Stimulated activated CD4-positive, alpha-beta T cell treated with anti-CD3 and anti-CD28 coated beads, Interleukin-4, amount 100 ng/mL, for 1 hour (primary cell): ENCODE data around the gene ACOT13.
"Not testable (repeated sequence)": the region's sequence is repeated elsewhere in the genome, so short reads cannot be mapped to it uniquely, and the experiment has no call there.

ENCODE experiments used
- DNase-seq: peaks from one replicate; pipeline ENCODE4 v3.0.0-alpha.2; 2020

Gene ACOT13

GRCh38 chr6:24731456-24732134, 64.7 kb downstream of the ACOT13 start:
- DNase-seq: not testable (repeated sequence)

DNA sequence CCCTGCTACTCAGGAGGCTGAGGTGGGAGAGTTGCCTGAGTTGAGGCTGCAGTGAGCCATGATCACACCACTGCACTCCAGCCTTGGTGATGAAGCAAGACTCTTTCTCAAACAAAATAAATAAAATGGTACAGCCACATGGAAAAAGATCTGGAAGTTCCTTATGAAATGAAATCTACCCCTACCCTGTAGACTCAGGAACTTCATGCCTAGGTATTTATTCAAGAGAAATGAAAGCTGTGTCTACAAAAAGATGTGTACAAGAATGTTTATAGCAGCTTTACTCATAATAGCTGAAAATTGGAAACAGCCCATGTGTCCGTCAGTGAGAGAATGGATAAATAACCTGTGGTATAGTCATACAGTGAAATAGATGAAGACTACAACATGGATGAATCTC, 67.3 kb downstream of the ACOT13 start:
- DNase-seq: no peak

- not testable (repeated sequence) for DNase-seq
Measured at GRCh38 chr6:24734710-24735109, 67.8 kb downstream of the ACOT13 start.

GRCh38 chr6:24738741-24739140, 71.9 kb downstream of the ACOT13 start:
- no peak for DNase-seq

DNA sequence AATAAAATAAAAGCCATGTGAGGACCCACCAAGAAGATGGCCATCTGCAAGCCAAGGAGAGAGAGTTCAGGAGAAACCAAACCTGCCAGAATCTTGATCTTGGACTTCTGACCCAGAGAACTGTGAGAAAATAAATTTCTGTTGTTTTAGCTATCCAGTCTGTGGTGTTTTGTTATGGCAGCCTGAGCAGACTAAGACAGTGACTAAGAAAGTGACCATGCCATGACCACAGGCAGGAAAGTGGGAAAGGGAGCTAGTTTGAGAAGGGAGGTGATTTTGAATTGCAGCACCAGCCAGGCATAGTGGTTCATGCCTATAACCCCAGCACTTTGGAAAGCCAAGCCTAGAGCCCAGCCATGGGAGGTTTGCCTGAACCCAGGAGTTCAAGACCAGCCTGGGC, 74.0 kb downstream of the ACOT13 start:
- DNase-seq: no peak

DNA sequence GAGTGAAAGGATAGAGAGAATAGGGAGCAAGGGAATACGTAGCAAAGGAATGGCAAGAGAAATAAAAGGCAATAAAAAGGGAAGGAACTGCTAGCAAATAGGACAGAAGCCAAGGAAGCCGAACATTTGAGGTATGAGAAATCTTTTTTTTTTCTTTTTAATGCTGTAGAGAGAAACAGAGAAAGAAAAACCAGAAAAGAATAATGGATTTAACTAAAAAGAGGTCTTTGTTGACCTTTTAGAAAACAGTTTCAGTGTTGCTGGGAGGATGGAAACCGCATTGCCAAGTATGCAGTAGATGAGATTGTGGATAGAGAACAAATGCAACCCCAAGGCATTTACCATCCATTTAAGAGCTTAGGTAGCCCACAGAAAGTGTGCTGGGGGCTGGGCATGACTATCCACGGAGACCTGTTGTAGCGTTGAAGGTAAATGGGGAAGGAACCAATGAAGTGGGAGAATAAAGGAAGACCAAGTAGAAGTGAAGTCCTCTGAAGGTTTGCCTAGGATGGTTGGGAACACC, 75.4 kb downstream of the ACOT13 start:
- no peak for DNase-seq

DNA sequence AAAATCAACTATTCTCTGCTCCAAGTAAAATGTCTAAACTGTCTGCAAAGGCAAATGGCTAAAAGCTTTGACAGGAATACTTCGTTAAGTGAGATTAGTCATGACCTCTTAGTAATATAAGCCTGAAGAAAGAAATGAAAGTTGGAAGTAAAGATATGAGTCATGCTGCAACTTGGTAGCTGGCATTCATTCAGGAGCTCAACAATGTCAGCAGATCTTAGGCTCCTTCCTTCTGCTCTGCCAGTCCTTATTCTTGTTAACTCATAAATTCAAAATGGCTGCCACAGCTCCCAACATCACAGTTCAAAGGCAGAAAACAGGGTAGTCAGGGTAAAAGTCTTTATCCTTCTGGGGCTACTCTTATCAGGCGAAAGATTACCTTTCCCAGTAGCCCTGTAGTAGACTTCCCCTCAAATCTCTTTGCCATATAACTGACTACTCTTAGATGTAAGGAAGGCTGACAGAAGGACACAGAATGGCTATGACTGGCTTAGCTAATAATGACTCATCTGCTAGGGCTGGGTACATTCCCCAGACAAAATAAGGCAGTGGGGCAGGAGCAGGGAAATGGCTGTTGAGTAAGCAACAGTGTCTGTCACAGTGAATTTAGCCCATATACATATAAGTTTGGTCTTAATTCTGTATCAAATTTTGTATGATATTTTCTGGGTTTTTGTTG, 76.5 kb downstream of the ACOT13 start:
- DNase-seq: no peak

GRCh38 chr6:24743944-24744335, 77.1 kb downstream of the ACOT13 start:
- DNase-seq: no peak

- DNase-seq: no peak
Measured at GRCh38 chr6:24744911-24745310, 78.0 kb downstream of the ACOT13 start.

DNA sequence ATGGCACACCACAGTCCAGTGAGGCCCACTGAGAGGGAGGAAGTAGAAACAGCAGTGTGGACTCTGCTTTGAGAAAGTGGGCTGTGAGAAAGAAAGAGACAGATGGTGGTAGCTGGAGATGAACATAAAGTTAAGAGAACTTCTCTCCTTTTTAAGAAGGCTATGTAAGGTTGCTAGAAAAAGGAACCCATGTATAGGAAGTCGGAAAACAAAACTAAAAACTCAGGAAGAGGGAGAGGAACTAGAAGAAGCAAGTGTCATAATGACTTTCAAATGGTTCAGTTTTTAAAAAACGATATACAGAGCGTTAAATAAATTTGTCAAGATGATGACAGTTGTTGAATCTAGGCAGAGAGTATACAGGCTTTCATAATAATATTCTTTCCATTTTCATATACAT, 82.4 kb downstream of the ACOT13 start:
- DNase-seq: no peak

- DNase-seq: not testable (repeated sequence)
Measured at GRCh38 chr6:24750878-24751277, 84.0 kb downstream of the ACOT13 start.

DNA sequence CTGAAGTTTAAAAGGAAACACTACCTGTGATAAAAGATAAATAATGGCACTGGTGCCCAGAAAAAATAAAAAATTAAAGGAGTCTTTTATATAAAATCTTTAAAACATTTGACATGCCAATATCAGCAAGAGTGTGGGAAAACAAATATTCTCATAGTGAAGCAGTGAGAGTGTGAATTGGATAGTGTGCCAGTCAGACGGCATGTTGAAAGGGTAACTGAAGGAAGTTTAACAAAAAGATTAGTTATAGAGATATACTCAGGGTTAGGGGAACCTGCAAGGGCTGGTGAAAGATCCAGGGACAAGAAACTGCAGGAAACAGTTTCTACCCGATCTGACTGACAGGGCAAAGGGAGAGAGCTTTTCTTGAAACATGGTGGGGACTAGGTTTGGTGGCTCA, 85.6 kb downstream of the ACOT13 start:
- DNase-seq: no peak

GRCh38 chr6:24752917-24753492, 86.1 kb downstream of the ACOT13 start:
- DNase-seq: no peak

DNA sequence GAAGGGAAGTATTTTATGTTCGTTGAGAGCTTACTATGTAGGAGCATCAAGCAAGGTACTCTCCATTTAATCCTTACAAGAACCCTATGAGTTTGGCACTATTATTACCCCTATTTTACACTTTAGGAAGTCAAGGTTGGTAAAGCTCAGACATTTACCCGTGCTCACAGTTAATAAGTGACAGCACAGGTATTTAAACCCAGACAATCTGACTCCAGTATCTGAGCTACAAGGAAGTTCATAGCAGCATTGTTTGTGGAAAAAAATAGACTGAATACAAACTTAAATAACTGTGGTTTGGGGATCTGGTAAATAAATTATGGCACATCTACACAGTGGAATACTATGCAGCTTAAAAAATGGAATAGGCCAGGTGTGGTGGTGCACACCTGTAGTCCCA, 86.7 kb downstream of the ACOT13 start:
- no peak for DNase-seq

GRCh38 chr6:24754378-24754777, 87.5 kb downstream of the ACOT13 start:
- not testable (repeated sequence) for DNase-seq
